Cardiac muscle cell (in vitro differentiated cells and primary cell): Measurements from ENCODE around the gene ID4. TPM values are rescaled to one million over a fixed set of nuclear protein-coding genes. Genes with fewer than 3 reads are reported as not detected.

Experiments
- DNase-seq, 2 donors: peaks; one replicate each; pipeline versions ENCODE4 v3.0.0 to v3.0.0-alpha.2; 2010 to 2017; ENCODE audit warnings: low read depth in 1 of 2, low spot score in 1 of 2
- H3K27ac ChIP-seq: fragments of 200-600 bp; sonication (generic); 2 replicates; pipeline ENCODE4 v1.5.1; 2016
- H3K27me3 ChIP-seq: fragments of 200-600 bp; sonication (generic); 2 replicates; pipeline ENCODE4 v1.6.0; 2016; ENCODE audit warnings: control low read depth
- H3K36me3 ChIP-seq: fragments of 200-600 bp; sonication (generic); 2 replicates; pipeline ENCODE4 v1.5.1; 2016; ENCODE audit warnings: control low read depth
- H3K4me1 ChIP-seq: fragments of 200-600 bp; sonication (generic); 2 replicates; pipeline ENCODE4 v1.8.1; 2017; ENCODE audit warnings: low read depth, mild to moderate bottlenecking, mixed run types
- H3K4me3 ChIP-seq: fragments of 200-600 bp; sonication (generic); 2 replicates; pipeline ENCODE4 v1.5.1; 2016; ENCODE audit warnings: mild to moderate bottlenecking
- H3K9me3 ChIP-seq: fragments of 200-600 bp; sonication (generic); 2 replicates; pipeline ENCODE4 v1.5.1; 2017; ENCODE audit warnings: low read depth, mild to moderate bottlenecking, control low read depth
- polyA plus RNA-seq: library from polyadenylated mRNA; unstranded; fragments of >200 nt; fragmentation: Nextera tagmentation; extraction: Ambion mirVana; gene quantifications from 2 replicates; pipeline ENCODE4 v1.2.1, GENCODE V29; 2016
- total RNA-seq: library from RNA; depleted of rRNA; stranded (reverse); fragments of >200 nt; gene quantifications from 2 replicates; pipeline ENCODE4 v1.2.3, GENCODE V29; 2016
- TF ChIP-seq, protein P1 (sequence below): IDR thresholded peaks from 2 replicates; pipeline ENCODE4 v1.5.1; 2012; ENCODE audit warnings: low read depth, mild to moderate bottlenecking, low read length

The ID4 gene
- total and polyA plus RNA-seq, 2 experiments from 2014 or later: 196 to 349 TPM

DNA sequence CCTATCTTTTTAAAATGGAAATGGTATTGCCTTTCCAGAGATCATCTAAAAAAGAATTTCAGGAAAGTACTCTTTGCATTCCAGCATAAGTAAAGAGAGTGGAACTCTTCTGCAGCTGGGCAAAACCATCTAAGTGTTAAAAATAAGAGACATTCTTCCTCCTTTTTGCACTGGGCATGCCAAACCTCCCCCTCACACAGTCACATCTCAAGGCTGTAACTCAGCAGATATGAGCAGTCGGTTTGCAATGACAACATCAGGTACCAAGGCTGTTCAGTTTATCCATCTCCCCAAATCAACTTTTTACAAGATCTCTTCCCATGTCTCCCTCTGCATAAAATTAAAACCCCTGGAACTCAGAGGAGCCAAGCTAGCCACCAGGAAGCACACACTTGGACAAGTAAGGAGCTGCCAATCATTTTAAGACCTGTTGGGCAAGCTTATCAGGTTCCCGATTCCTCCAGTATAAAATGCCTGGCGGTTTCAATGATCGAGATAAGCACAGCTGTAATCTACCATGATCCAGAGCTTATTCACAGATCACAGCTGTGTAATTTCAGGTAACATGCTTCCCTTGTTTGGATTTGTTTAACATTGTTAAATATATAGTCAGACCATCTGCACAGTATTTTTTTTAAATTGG, 23.2 kb downstream of the ID4 start:
- TF ChIP-seq, protein P1, sequence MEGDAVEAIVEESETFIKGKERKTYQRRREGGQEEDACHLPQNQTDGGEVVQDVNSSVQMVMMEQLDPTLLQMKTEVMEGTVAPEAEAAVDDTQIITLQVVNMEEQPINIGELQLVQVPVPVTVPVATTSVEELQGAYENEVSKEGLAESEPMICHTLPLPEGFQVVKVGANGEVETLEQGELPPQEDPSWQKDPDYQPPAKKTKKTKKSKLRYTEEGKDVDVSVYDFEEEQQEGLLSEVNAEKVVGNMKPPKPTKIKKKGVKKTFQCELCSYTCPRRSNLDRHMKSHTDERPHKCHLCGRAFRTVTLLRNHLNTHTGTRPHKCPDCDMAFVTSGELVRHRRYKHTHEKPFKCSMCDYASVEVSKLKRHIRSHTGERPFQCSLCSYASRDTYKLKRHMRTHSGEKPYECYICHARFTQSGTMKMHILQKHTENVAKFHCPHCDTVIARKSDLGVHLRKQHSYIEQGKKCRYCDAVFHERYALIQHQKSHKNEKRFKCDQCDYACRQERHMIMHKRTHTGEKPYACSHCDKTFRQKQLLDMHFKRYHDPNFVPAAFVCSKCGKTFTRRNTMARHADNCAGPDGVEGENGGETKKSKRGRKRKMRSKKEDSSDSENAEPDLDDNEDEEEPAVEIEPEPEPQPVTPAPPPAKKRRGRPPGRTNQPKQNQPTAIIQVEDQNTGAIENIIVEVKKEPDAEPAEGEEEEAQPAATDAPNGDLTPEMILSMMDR: no peak
- H3K27ac ChIP-seq: no peak overlapping the region
- no peaks in the 10 kb centered on the region for H3K9me3 ChIP-seq
- H3K4me1 ChIP-seq: peaks cover 11% of the 10 kb centered on the region
- DNase-seq: no peak
- H3K27me3 ChIP-seq: no peaks in the 10 kb centered on the region
- H3K36me3 ChIP-seq: no peaks in the 10 kb centered on the region
- H3K4me3 ChIP-seq: no peak overlapping the region

DNA sequence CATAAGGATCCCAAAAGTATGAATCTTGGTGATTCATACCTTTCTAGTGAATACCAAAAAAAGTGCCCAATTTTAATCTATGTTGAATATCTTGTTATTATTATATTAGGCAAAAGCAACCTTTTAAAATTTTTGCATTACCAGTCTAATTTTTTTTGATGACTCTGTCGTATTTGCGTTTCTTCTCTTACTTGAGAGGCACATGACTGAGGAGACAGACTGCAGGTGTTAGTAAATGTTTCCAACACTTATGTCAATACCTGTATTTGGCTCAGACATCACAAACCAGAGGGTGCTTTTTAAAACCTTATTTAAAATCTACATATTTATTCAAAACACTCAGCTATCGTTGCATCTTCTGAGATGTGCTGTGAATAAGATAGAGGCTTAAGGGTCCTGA, 27.1 kb downstream of the ID4 start:
- TF ChIP-seq, protein P1: no peak
- peaks cover 16% of the 10 kb centered on the region for H3K4me1 ChIP-seq

DNA sequence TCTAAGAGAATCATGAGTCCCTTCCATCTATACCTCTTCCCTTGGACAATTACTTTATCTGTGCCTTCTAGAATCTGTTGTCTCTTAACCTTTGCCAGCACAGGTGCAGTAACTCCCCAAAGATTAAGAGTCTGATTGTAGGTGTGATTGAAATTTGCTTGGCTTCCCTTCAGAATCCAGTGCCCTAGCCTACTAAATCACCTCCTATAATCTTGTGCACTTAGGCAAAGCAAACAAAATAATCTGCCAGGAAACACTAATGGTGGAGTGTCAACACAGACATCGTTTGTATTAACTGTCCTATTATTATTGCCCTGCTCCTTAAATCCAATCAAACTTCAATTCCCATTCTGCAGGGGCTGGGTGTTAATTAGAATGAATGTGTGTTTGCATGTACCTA, 28.0 kb downstream of the ID4 start:
- Histone ChIP-seq H3K4me3 (no peak overlapping the region), H3K9me3 (no peaks in the 10 kb centered on the region), H3K4me1 (peaks cover 14% of the 10 kb centered on the region), H3K36me3 (no peaks in the 10 kb centered on the region), H3K27me3 (no peaks in the 10 kb centered on the region), H3K27ac (no peak overlapping the region)
- DNase-seq: no peak
- TF ChIP-seq, protein P1: no peak

More for the DNA sequence above, 27.1 kb downstream of the ID4 start:
- H3K4me3 ChIP-seq: no peak overlapping the region
- H3K27ac ChIP-seq: no peak overlapping the region
- H3K36me3 ChIP-seq: no peaks in the 10 kb centered on the region
- H3K9me3 ChIP-seq: no peaks in the 10 kb centered on the region
- no peak for DNase-seq
- no peaks in the 10 kb centered on the region for H3K27me3 ChIP-seq

DNA sequence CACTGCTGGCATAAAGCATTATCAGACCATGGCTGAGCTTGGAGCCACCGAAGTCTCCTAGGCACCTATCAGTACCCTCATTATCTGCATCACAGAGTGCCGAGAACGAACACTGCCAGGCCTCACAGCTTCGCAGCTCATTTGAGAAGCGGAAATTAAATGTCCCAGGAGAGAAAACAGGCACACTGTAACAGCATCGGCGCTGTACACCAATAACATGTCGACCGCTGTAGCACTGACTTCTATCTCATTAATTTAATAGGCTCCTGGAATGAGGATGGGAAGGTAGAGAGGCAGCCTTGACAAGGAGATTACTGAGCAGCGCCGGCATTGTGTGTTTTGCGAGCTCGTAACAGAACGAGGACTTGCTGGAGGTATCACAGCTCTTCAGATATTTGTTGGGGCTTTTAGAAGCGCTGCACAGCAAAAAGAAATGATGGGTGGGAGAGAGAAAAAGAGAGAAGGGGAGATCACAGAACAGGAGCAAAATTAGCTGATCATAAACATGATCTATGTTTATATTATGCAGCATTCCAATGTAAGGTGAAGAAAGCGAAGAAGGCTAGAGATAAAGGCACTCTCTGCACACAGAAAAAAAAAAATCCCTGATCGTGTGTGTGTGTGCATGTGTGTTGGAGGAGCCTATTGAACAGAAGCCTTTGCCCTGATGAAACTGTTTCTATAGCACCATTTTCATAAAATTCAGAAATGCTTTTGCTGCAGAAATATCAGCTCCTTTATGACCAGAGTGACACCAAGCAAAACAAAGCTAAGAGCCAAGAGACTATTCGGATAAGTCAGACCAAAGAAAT, 29.2 kb downstream of the ID4 start:
- Histone ChIP-seq H3K27me3 (no peaks in the 10 kb centered on the region), H3K9me3 (no peaks in the 10 kb centered on the region), H3K4me1 (peaks cover 11% of the 10 kb centered on the region), H3K4me3 (no peak overlapping the region), H3K27ac (peak overlapping the region; percentile 42), H3K36me3 (no peaks in the 10 kb centered on the region)
- TF ChIP-seq, protein P1: no peak
- DNase-seq: no peak

DNA sequence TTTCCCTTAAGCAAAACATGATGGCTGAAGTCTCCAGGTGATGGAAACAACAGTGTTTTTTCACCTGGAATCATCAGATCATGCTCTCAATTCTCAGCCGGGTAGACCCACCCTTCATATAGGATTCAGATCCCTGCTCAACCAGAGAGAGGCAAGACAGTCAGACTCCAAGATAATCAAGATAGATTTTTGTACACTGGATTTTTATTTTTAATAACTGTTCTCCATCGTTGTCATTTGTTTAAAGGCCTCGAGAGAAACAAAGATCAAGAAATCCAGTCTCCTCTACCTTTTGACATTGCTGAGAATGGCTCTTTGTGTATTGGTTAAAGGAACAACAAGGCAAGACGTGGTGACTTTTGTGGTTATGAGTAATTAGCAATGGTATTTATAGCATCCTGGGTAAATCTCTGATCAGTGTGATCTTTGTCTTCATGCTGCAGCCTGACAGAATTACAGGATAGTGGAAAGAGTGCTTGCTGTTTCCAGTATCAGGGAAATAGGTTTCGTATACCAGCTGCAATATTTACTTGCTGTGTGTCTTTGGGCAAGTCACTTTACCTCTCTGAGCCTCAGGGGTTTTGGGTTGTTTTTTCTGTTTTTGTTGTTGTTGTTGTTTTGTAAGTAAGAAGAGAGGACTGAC, 29.9 kb downstream of the ID4 start:
- no peaks in the 10 kb centered on the region for H3K9me3 ChIP-seq
- peaks cover 11% of the 10 kb centered on the region for H3K4me1 ChIP-seq
- H3K27ac ChIP-seq: no peak overlapping the region
- H3K36me3 ChIP-seq: no peaks in the 10 kb centered on the region
- DNase-seq: peak in 1 of 2 donors; percentile 57
- H3K4me3 ChIP-seq: no peak overlapping the region
- TF ChIP-seq, protein P1: no peak
- no peaks in the 10 kb centered on the region for H3K27me3 ChIP-seq
